ENCODE results near the gene SLC2A5.

Gene SLC2A5

DNA sequence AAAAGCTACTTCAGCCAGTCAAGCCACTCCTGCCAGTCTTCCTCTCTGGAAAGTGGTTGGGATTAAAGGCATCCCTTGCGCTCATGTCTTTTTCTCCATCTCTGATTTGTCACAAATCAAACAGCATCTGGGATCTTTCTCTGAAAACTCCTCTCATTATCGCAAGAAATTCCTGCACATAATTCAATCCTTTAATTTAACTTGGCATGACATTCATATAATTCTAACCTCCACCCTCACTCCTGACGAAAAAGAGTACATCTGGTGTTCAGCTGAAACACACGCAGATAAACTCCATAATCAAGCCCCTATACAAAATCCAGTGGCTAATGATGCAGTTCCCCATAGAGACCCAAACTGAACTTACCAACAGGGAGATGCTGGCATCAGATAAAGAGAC is 19.4 kb upstream of the SLC2A5 start:
- DNase-seq (ENCODE audit: low spot score): no peak

DNA sequence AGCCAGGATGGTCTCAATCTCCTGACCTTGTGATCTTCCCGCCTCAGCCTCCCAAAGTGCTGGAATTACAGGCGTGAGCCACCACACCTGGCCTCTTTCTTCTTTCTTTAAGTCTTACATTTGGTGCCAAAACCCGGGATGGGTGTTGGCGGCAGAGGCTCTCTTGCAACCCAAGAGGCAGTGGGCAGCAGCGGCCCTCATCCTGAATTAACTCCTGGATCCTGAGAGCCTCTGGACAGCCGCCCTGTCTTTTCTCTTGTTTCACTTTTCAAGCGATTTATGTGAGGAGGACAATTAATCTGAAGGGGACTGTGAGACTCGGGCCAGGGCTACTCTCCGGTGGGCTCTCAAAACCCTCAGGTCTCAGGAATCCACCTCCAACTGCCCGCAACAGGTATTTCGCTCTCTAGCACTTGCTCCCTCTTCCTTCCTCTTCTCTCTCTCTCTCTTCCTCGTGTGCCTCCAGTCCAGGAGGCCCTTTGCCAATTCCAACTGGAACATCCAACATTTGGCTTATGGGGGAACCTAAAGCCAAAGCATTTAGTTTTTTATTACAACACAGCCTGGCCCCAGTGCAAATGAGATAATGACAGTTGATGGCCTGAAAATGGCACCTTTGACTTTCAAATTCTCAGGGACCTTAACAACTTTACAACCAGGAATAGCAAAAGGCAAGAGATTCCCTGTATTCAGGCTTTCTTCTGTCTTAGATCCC is 18.1 kb upstream of the SLC2A5 start:
- DNase-seq (ENCODE audit: low spot score): no peak

DNA sequence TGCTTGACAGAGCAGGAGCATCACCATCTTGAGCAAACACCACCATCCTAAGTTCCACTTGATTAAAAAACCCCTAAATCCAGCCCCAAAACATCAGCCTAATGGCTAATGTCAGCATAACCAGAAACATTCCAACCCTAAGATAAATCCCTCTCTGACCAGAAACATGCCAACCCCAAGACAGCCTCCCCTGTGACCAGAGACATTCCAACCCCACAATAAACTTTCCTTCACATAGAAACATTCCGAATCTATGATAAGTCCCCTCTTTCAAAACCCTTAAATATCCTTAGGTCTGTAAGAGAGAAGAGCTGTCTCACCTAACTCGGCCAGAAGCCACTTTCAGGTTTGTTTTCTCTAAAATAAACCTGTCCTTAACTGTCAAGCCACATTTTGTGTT is 17.4 kb upstream of the SLC2A5 start:
- no peak for DNase-seq (ENCODE audit: low spot score)

DNA sequence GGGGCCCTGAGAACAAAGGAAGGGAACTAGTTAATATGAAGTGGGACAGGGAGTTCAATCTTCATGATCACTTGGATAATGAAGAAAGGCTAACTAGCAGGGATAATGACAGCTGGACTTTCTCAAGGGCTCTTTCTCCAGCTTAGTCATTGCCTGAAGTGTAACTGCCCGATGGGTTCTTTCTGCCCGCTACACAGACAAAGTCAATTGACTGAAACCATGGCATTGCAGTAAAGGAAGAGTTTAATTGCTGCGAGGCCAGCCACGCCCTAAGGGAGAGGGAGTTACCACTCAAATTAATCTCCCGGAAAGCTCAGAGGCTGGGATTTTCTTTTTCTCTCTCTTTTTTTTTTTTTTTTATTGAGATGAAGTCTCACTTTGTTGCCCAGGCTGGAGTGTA is 16.6 kb upstream of the SLC2A5 start:
- DNase-seq (ENCODE audit: low spot score): no peak

DNA sequence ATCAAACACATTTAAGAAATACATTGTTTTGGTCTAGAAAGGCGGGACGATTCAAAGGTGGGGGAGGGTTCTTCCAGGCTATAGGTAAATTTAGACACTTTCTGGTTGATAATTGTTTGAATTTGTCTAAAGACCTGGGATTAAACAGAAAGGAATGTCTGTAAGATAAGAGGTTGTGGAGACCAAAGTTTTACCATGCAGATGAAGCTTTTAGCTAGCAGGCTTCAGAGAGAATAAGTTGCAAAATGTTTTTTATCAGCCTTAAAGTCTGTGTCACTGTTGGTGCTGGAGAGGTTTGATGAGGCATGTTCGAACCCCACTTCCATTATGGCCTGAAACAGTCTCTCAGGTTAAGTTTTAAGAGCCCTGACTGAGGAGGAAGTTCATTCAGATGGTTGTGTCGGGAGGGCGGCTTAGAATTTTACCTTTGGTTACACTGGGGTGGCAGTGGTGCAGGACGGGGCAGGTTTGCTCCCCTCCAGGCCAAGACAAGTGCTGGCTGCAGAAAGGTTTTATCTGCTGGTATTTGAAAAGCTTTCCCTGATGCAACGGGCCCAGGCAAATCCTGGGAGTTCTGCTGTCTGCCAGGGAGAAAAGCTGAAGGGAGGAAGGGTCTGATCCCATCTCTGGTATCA is 16.0 kb upstream of the SLC2A5 start:
- no peak for DNase-seq (ENCODE audit: low spot score)

DNA sequence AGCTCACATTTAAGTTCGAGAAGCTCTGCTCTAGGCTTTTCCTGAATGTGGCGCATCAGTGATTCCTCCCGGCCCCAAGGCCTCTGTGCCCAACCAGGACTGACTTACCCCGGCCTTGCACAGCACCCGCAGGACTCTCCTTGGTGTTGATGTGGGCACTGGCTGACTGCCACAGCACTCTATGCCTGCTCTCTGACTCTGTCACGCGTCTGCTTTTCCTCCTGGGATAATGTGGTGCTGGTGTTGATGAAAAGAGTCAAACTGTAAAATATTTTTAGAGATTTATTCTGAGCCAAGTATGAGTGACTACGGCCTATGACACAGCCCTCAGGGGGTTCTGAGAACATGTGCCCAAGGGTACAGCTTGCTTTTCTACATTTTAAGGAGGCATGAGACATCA is 15.5 kb upstream of the SLC2A5 start:
- no peak for DNase-seq (ENCODE audit: low spot score)

DNA sequence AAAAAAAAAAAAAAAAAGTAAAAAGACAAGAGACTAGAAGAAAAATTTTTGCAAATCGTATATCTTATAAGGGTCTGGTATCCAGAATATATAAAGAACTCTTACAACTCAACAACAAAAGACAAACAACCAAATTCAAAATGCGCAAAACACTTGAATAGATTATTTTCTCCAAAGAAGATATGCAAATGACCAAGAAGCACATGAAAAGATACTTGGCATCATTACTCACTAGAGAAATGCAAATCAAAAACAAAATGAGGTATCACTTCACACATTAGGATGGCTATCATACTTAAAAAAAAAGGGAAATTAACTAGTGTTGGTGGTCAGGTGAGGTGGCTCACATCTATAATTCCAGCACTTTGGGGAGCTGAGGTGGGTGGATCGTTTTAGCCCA is 12.0 kb upstream of the SLC2A5 start:
- no peak for DNase-seq (ENCODE audit: low spot score)

DNA sequence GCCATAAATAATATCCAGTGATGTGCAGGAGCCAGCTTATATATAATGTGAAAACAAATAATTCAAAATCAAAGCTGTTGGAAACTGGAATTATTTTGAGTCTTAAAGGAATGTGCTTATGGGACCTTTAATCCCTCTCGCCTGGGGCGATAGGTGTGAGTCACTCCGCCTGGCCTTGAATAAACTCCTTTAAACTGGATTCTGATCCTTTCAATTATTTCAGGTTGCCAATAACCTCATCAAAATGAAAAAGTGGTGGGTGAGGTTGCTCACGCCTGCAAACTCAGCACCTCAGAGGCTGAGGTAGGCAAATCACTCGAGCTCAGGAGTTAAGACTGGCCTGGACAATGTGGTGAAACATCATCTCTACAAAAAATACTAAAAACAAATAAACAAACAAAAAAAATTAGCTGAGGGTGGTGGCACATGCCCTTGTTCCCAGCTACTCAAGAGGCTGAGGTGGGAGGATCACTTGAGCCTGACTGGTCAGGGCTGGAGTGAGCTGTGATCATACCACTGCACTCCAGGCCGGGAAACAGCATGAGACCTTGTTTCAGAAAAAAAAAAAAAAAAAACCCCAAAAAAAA is 11.4 kb upstream of the SLC2A5 start:
- DNase-seq (ENCODE audit: low spot score): no peak

DNA sequence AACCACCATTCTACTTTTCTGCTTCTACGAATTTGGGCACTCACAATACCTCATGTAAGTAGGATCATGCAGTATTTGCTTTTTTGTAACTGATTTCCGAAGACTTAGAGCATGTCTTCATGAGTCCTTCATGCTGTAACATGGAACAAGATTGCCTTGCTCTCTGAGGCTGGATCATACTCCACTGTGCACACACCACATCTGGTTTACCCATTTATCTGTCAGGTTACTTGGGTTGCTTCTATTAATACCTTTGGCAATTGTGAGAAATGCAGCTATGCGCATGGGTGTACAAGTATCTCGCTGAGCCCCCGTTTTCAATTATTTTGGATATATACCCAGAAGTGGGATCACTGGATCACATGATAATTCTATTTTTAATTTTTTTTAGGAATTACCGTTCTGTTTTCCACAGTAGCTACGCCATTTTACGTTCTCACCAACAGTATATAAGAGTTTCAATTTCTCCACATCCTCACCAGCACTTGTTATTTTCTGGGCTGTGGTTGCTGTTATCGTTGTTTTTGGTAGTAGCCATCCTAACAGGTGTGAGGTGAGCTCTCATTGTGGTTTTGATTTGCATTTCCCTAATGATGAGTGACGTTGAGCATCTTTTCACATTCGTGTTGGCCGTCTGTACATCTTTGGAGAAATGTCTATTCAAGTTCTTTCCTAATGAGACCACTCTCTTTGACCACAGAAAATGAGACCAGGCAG is 10.7 kb upstream of the SLC2A5 start:
- DNase-seq (ENCODE audit: low spot score): no peak

DNA sequence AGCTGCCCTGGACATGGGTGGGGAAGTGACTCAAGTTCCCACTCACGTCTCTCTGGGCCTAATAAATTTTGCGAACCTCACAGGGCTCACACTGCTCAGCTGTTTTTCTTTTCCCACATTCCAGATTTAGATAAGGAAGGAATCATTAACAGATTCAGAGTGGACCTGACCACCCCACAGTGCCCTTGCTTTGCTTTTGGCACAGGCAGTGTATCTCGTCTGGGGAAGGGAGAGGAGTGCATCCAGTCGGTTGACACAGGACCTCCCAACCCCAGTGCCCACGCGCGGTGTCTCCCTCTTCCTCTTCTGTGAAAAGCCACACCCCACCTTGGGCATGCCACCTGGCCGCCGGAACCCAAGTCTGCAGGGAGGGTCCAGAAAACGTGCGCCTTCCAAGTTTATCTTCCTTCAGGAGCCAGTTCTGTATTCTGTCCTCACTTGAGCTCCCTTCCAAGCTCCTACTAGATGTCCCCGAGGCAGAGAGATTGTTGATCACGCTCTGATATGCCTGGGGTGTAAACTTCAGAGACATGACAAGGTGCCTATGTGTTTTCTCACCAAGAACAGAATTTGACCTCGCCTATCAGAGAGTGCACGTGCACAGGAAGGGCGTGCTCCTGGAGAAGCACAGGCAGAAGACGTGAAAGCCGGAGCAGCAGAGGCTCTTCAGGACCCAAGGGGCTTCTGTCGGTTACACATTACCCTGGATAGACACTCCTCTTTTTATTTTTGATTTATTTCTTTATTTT is 9.5 kb upstream of the SLC2A5 start:
- no peak for DNase-seq (ENCODE audit: low spot score)

DNA sequence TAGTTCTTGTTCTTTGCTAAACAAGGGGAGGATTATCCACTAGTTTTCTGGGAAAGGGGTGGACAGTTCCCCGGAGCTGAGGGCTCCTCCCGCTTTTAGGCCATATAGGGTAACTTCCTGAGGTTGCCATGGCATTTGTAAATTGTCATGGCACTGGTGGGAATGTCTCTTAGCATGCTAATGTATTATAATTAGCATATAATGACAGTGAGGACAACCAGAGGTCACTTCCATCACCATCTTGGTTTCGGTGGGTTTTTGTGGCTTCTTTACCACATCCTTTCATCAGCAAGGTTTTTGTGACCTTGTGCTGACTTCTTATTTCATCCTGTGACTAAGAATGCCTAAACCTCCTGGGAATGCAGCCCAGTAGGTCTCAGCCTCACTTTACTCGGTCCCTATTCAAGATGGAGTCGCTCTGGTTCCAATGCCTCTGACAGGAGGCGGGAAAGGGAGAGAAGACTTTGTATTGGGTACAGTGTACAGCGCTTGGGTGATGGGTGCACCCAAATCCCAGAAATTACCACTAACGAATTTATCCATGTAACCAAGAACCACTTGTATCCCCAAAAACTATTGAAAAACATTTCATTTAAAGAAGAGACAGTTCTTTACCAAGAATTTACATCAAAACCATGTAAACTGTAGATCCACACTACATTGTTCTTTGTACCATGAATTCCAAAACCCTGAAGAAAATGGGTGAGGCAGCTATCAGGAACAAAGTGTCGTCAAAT is 8.7 kb upstream of the SLC2A5 start:
- DNase-seq (ENCODE audit: low spot score): no peak

DNA sequence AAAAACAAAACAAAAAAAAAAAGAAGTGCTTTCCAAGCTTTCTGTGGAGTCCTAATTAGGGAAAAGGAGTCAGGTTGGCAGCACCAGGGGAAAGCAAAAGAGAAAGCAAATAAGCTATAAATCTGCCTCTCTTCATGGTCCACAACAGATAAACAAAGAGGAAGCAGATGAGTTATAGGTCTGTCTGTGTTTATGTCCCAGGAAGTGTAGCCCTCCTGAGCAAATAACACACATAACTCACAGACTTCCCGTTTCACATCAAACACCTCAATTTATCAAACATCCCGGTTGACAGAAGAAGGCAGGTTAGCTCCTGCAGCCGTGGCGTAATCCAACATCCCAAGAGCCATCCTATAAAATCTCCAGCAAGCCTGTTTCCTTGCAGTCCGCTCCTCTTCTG is 5.6 kb upstream of the SLC2A5 start:
- no peak for DNase-seq (ENCODE audit: low spot score)

DNA sequence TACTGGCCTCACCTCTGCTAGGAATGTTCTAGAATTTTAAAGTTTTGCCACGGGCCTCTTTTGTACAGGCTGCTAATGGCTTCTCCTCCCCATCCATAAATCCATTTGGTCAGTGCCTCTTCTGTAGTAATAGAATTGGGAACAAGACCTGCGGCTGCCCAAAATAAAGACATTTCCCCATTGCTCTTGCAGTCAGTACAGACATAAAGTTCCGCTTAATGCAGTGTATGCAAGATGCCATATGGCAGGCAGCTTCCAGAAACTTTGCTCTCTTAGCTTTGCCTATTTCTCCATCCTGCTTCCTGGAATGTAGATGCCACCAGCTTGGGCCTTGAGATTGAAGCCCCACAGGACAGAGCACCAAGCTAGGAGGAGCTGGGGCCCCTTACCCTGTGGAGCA is 3.7 kb upstream of the SLC2A5 start:
- DNase-seq (ENCODE audit: low spot score): no peak

DNA sequence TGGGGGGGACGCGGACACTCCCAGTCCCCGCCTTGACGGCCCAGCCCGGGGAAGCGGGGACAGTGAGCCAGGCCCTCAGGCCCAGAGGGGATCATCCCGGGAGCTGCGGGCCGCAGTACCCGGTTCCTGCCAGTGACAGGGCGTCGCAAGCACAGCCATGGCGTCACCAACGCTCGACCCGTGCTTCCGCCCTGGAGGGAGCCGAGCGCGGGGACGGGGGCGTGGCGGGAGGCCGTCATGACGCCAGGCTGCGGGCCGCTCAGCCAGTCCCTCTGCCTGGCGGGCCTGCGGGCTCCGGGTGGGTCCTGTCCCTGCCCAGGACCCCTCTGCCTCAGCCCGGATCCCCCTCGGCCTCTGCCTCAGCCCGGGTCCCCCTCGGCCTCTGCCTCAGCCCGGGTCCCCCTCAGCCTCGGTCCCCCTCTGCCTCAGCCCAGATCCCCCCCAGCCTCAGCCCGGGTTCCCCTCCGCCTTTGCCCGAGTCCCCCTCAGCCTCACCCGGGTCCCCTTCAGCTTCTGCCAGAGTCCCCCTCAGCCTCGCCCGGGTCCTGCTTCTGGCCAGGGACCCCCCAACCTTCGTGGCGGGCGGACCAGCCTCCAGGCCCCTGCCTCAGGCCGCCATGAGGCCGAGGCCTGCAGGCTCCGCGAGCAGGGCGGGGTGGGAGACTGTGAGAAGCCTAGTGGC is 2.3 kb upstream of the SLC2A5 start:
- DNase-seq (ENCODE audit: low spot score): no peak

DNA sequence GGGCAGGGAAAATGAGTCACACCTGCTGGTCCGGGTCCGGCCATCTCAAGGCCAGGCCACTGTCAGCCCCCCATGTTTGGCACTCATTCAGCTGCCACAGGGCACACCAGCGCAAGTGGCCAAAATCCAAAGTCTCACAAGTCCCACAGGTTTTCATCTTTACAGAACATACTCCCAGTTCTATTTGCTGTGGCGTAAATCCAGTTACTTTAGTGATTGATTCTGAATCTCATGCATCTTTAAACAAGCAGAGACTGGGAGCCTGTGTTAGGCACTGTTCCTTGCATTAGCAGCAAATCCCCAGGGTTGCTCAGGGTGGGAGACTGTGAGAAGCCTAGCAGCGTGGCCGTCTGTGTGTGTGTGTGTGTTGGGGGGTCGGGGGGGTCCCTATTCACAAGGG is 1.1 kb upstream of the SLC2A5 start:
- DNase-seq (ENCODE audit: low spot score): no peak

DNA sequence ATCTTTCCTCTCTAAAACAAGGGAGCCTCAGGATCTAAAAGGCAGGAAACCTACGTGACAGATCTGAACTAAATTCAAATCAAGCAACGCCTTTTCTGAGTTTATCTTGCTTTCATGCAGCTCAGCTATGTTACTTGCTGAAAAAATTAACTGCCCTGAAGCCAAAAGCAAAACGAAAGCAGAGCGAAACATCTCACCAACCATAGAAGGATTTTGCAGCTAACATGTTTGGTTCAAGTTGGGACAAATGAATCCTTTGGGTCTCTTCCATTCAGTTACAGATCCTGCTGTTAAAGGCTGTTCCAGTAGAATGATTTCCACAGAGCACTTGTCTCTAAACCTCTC is 482 bp downstream of the SLC2A5 start:
- DNase-seq (ENCODE audit: low spot score): no peak

DNA sequence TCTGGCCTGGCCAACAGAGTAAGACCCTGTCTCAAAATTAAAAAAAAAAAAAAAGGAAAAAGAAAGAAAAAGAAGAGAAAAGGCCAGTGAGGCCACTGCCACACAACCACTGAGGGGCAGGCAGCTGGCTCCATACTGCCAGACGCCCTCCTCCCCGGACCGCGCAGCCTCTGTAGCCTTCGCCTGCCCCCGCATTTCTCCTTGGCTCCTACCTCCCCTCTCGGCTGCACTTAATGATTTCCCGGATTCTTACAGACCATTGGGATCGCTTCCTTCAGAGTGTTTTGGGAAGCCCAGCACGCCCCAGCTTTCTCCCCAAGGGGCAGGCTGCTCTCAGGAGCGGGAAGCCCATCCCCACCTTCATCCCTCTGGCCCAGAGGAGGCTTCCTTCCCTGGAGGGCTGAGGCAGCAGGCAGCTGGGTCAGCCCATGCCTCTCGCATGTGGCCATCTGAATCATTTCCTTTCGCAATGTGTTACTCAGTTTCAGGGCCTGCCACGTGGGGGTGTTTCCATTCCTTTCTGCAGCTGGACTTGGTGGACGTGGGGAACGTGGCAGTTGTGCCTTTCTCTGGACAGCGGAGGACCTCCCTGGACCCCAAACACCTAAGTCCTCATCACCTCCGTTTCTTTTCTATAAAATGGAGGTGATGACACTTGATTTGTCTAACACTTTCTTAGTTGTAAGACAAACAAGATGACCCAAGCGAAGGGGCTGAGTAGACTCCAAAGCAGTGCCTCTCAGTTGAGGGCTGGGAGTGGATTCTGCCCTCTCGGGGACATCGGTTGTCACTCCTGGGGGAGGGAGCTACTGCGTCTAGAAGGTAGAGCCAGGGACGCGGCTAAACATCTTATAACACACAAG is 2.3 kb downstream of the SLC2A5 start:
- DNase-seq (ENCODE audit: low spot score): no peak

DNA sequence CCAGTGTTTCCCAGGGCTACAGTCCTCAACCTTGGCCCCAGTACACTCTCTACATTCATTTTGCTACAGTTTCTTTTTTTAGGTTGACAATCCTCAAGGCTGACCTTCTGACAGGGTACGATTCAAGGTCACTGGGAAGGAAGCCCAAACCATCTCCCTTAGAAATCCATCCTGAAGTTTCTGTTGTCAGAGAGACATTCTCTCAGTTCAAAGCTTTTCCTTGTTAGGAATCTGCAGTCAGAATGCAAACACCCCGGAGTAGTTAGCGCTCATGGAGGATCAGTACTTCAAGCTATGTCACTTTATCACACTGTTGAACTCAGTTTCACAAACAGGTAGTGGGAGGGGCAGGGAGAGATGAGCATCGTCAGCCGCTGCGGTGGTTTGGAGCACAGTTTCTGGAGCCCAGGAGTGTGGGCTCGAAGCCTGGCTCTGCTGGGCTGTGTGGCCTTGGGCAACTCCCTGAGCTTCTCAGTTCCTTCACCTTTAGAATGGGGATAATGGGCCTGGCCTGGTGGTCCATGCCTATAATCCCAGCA is 4.2 kb downstream of the SLC2A5 start:
- DNase-seq (ENCODE audit: low spot score): no peak

DNA sequence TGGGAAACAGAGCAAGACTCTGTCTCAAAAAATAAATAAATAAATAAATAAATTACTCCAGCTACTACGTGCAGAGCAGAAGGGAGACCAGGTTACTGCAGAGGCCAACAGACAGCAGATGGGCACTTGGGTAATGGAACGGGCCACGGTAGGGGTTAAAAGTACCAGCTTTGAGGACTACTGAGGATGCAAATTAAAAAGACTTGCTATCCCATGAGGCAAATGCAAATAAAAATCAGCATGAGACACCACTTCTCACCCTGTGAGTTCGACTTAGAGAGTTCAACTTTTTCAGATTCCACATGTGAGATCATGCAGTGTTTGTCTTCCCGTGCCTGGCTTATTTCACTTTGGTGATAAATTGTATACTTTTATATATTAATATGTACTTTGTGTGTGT is 6.6 kb downstream of the SLC2A5 start:
- no peak for DNase-seq (ENCODE audit: low spot score)

DNA sequence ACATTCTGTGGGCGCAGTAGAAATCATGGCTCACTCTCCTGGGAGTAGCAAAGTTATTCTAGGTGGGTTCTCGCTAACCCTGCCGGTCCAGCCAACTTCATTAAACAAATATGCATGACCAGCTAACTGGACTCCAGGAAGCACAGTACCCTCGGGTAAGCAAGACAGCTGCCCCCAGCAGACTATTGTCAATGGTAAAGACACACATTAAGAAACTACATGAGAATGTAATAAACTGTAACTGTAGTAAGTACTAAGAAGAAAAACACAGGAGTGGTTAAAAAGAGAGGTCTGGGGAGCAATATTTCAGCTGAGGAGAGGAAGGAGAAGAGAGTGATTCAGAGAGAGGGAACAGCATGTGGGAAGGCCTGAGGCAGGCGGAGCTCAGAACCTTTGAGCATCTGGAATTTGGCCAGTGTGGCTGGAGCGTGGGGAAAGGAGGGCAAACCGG is 7.4 kb downstream of the SLC2A5 start:
- DNase-seq (ENCODE audit: low spot score): no peak

Measured in CD4-positive, alpha-beta T cell treated with Interleukin-6 at 100 ng/mL for 8 hours (primary cell).